Measurements from ENCODE around the gene POU6F1.

Gene POU6F1

DNA sequence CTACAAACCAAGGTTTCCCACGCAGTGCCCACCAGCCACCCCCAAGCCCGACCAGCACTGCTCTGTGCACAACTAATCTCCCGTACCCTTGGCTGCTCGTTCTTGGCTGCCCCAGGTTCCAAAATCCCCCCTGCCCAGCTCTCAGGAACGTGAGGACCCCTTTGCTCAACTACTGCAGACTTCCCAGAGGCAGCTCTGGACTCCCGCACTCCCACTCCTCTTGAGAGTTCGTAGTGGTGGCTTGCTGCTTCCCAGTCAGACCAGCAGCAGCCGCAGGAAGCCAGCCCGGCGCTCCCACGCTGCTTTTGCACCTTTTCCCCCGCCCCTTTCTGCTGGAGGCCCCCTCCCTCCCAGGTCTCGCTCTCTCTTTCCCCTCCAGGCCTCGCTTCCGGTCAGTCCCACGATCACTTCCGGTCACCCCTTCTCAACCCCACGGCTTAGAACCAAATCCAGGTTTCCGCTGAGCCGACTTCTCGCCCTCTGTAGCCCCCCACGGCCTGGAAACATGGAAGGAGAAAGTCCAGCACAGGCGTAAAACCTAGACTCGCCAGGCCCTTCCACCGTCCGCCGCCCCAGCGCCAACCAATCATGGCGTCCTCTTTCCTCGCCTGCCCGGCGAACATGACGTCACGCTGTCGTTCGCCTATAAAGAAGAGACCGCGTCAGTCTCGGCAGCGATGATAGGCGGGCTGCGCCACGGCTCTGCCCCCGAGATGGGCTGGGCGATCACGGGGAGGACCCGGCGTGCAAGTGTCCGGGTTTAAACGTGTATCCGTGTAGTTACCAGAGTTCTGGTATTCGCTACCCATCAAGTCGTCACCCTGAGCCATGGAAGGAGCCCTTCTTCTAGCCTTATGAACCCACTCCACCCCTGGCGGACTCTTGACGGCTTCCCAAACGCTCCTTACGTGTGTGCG lies 45.1 kb downstream of the POU6F1 start, which contains the start of gene TFCP2 (continued):
- TF ChIP-seq, protein P1, sequence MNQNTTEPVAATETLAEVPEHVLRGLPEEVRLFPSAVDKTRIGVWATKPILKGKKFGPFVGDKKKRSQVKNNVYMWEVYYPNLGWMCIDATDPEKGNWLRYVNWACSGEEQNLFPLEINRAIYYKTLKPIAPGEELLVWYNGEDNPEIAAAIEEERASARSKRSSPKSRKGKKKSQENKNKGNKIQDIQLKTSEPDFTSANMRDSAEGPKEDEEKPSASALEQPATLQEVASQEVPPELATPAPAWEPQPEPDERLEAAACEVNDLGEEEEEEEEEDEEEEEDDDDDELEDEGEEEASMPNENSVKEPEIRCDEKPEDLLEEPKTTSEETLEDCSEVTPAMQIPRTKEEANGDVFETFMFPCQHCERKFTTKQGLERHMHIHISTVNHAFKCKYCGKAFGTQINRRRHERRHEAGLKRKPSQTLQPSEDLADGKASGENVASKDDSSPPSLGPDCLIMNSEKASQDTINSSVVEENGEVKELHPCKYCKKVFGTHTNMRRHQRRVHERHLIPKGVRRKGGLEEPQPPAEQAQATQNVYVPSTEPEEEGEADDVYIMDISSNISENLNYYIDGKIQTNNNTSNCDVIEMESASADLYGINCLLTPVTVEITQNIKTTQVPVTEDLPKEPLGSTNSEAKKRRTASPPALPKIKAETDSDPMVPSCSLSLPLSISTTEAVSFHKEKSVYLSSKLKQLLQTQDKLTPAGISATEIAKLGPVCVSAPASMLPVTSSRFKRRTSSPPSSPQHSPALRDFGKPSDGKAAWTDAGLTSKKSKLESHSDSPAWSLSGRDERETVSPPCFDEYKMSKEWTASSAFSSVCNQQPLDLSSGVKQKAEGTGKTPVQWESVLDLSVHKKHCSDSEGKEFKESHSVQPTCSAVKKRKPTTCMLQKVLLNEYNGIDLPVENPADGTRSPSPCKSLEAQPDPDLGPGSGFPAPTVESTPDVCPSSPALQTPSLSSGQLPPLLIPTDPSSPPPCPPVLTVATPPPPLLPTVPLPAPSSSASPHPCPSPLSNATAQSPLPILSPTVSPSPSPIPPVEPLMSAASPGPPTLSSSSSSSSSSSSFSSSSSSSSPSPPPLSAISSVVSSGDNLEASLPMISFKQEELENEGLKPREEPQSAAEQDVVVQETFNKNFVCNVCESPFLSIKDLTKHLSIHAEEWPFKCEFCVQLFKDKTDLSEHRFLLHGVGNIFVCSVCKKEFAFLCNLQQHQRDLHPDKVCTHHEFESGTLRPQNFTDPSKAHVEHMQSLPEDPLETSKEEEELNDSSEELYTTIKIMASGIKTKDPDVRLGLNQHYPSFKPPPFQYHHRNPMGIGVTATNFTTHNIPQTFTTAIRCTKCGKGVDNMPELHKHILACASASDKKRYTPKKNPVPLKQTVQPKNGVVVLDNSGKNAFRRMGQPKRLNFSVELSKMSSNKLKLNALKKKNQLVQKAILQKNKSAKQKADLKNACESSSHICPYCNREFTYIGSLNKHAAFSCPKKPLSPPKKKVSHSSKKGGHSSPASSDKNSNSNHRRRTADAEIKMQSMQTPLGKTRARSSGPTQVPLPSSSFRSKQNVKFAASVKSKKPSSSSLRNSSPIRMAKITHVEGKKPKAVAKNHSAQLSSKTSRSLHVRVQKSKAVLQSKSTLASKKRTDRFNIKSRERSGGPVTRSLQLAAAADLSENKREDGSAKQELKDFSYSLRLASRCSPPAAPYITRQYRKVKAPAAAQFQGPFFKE (tag by site-specific recombination; IDR thresholded peaks at IDR 0.05; ENCODE audit: borderline replicate concordance): no peak
- TF ChIP-seq REPIN1 (tag by site-specific recombination; IDR thresholded peaks at IDR 0.05; ENCODE audit: low read depth) (no peak; the same call in 1 of the 2 replicates), GLIS1 (tag by site-specific recombination; IDR thresholded peaks at IDR 0.05) (peak; percentile 70), WT1 (tag by site-specific recombination; IDR thresholded peaks at IDR 0.05) (peak; percentile 55; the same call in 1 of the 2 replicates), GLI2 (tag by site-specific recombination; IDR thresholded peaks at IDR 0.05; ENCODE audit: borderline replicate concordance, low read depth) (no peak), ZNF521 (tag by site-specific recombination; IDR thresholded peaks at IDR 0.05) (no peak), ZNF324 (tag by site-specific recombination; IDR thresholded peaks at IDR 0.05) (no peak; the same call in 1 of the 2 replicates), ZNF341 (tag by site-specific recombination; IDR thresholded peaks at IDR 0.05; ENCODE audit: low read depth) (peak; percentile 92), ZNF544 (tag by site-specific recombination; IDR thresholded peaks at IDR 0.05) (no peak), ZNF785 (tag by site-specific recombination; IDR thresholded peaks at IDR 0.05) (0 out of 2 replicates have a peak, but pooled peaks have one; percentile 27), KLF16 (tag by site-specific recombination; IDR thresholded peaks at IDR 0.05) (peak; percentile 89), ZNF629 (tag by site-specific recombination; IDR thresholded peaks at IDR 0.05) (peak; percentile 100), ZNF16 (tag by site-specific recombination; IDR thresholded peaks at IDR 0.05; ENCODE audit: low read depth) (no peak), ZNF747 (tag by site-specific recombination; IDR thresholded peaks at IDR 0.05) (no peak), SALL2 (tag by site-specific recombination; IDR thresholded peaks at IDR 0.05; ENCODE audit: borderline replicate concordance) (no peak), ZNF830 (tag by site-specific recombination; IDR thresholded peaks at IDR 0.05; ENCODE audit: low read depth) (no peak), ZNF221 (tag by site-specific recombination; IDR thresholded peaks at IDR 0.05; ENCODE audit: borderline replicate concordance) (no peak), HOXD13 (CRISPR knock-in tag; IDR thresholded peaks at IDR 0.05; ENCODE audit: borderline replicate concordance) (peak; percentile 53; the same call in 1 of the 2 replicates), ZNF473 (tag by site-specific recombination; IDR thresholded peaks at IDR 0.05) (no peak), ZBTB1 (tag by site-specific recombination; IDR thresholded peaks at IDR 0.05) (no peak), MEIS1 (CRISPR knock-in tag; IDR thresholded peaks at IDR 0.05; ENCODE audit: borderline replicate concordance) (no peak), GLIS2 (tag by site-specific recombination; IDR thresholded peaks at IDR 0.05) (peak; percentile 95), YY1 (tag by site-specific recombination; IDR thresholded peaks at IDR 0.05) (peak; percentile 91; the same call in 1 of the 2 replicates), ZNF114 (tag by site-specific recombination; IDR thresholded peaks at IDR 0.05) (no peak), ZNF174 (tag by site-specific recombination; IDR thresholded peaks at IDR 0.05) (no peak), ZNF433 (tag by site-specific recombination; IDR thresholded peaks at IDR 0.05; ENCODE audit: low read depth) (no peak), ZNF670 (tag by site-specific recombination; IDR thresholded peaks at IDR 0.05; ENCODE audit: low read depth) (no peak), ZNF354C (tag by site-specific recombination; IDR thresholded peaks at IDR 0.05; ENCODE audit: borderline replicate concordance, low read depth) (no peak)
- TF ChIP-seq, protein P2, sequence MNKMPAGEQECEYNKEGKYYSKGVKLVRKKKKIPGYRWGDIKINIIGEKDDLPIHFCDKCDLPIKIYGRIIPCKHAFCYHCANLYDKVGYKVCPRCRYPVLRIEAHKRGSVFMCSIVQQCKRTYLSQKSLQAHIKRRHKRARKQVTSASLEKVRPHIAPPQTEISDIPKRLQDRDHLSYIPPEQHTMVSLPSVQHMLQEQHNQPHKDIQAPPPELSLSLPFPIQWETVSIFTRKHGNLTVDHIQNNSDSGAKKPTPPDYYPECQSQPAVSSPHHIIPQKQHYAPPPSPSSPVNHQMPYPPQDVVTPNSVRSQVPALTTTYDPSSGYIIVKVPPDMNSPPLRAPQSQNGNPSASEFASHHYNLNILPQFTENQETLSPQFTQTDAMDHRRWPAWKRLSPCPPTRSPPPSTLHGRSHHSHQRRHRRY (tag by site-specific recombination; IDR thresholded peaks at IDR 0.05): no peak
- TF ChIP-seq, protein P3, sequence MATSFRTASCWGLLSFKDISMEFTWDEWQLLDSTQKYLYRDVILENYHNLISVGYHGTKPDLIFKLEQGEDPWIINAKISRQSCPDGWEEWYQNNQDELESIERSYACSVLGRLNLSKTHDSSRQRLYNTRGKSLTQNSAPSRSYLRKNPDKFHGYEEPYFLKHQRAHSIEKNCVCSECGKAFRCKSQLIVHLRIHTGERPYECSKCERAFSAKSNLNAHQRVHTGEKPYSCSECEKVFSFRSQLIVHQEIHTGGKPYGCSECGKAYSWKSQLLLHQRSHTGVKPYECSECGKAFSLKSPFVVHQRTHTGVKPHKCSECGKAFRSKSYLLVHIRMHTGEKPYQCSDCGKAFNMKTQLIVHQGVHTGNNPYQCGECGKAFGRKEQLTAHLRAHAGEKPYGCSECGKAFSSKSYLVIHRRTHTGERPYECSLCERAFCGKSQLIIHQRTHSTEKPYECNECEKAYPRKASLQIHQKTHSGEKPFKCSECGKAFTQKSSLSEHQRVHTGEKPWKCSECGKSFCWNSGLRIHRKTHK (tag by site-specific recombination; IDR thresholded peaks at IDR 0.05): no peak
- TF ChIP-seq, protein P4, sequence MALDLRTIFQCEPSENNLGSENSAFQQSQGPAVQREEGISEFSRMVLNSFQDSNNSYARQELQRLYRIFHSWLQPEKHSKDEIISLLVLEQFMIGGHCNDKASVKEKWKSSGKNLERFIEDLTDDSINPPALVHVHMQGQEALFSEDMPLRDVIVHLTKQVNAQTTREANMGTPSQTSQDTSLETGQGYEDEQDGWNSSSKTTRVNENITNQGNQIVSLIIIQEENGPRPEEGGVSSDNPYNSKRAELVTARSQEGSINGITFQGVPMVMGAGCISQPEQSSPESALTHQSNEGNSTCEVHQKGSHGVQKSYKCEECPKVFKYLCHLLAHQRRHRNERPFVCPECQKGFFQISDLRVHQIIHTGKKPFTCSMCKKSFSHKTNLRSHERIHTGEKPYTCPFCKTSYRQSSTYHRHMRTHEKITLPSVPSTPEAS (tag by site-specific recombination; IDR thresholded peaks at IDR 0.05): no peak

Data from HEK293 (cell line).